GM19238 (cell line): ENCODE data around the gene GNPNAT1.

Source experiments
- DNase-seq: peaks from one replicate; pipeline ENCODE4 v3.0.0; 2011; ENCODE audit warnings: low spot score; ENCODE audit not compliant: insufficient read length

GNPNAT1 gene

DNA sequence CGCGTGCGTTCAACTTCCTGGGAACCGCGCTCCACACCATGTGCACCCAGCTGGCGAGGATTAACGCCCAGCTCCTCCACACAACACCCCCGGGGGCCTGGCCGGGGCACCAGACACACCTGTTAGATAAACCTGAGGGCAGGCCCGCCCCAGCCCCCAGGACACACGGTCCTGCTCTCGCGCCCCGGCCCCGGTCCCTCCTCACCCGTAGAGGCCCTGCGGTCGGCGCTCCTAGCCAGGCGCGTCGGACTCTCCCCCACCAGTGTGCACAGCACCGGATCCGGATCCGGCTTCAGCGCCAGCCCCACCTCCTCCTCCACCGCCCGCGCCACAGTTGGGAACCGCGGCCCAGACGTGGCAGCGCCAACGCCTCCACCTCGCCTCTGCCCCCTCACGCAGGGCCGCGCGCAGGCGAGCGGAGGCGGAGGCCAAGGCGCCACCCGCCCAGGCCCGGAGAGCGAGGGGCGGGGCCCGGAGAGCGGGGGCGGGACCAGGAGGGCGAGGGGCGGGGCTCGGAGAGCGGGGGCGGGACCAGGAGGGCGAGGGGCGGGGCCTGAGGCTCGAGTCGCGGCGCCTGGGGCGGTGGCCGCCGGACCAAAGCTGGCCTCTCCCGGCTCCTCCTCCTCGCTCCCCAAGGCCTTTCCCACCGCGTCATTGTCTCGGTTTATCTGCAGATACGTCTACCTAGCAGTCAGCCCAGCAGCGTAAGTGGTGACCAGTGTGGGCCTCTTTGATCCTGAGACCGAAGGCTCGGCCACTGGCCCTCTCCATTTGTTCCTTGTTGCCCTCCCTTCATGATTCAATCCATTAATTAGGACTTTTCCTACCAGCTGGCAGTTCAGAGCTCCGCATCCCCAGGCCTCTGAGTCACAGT is at the start of gene GNPNAT1:
GNPNAT1 (minus strand) TSS at position 385 of the 874 bp plus-strand sequence. CDS start 6,957 bp downstream, outside the sequence.
- peak; percentile 83 for DNase-seq

DNA sequence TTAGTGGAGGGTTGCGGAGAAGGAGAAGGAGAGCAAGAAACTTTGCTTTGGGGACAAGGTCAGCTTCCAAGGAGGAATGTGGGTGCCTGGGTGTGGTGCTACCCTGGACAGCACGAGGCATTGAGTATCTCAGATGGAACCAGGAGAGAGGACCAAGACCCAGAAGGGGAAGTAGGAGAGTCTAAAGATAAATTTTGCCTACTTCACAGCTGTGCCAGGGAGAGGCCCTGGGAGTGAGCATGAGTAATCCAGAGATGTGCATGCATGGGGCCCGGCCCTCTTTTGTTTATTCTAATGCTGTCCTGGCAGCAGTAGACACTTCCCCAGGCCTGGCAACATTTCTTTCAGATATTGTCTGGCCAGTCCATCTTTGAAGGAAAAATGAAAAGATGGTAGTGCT is 49.5 kb upstream of the GNPNAT1 start:
- no peak for DNase-seq

DNA sequence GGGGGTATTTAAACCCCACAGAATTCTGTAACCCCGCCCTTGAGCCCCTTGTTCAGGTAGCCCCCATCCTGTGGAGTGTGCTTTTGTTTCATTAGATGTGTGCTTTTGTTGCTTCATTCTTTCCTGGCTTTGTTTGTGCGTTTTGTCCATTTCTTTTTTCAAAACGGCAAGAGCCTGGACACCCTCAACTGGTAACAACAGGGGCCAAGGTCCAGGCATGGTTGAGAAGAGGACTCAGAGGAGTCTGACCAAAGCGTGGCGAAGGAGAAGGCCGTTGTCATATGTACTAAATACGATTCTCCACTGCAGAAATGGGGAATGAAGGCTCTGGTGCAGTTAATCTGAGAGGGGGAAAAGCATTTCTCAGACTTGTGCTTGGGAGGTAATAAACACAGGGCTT is 46.0 kb upstream of the GNPNAT1 start:
- DNase-seq, result no peak

DNA sequence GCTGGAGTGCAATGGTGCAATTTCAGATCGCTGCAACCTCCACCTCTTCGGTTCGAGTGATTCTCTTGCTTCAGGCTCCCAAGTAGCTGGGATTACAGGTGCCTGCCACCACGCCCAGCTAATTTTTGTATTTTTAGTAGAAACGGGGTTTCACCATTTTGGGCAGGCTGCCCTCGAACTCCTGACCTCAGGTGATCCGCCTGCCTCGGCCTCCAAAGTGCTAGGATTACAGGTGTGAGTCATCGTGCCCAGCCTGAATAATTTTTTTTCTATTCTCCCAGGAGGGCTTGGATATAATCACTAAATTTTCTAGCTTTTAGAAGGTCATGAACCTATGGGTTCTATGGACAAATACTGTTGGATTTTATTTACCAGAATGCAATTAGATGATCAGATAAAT is 44.7 kb upstream of the GNPNAT1 start:
- DNase-seq, result no peak

DNA sequence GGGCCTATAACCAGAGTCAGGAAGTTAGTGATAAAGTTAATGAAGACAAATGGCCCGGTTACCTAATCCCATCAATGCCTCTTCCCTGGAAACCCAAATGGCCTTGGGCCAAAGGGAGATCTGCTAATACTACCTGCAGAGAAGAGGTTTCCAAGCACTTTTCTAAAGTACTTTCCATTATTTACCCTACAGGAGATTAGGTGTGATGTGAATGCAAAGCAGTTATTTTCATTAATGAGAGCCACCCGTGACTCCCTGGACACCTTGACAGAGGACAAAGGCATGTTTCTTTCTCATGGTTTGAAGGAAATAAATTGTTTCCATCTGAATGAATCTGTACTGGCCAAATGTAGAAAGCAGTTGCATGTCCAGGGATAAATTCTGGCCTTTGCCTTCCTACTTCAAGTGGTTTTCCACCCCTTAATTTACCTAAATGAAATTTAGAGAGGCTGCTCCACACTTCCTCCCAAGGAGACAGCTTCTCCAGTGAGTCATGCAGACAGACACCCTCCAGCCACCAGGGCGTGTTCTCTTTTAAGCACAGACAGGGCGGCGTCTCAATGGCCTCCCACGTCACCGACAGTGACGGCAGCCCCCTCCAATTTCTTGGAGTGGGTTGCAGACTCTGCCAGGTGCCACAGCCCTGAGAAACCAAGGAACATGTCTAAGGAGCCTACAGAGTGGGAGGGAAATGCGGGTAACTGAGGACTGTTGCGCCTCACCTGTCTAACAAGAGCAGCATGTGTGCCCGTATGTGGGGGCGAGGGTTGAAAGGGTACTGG is 43.9 kb upstream of the GNPNAT1 start:
- DNase-seq, result no peak

DNA sequence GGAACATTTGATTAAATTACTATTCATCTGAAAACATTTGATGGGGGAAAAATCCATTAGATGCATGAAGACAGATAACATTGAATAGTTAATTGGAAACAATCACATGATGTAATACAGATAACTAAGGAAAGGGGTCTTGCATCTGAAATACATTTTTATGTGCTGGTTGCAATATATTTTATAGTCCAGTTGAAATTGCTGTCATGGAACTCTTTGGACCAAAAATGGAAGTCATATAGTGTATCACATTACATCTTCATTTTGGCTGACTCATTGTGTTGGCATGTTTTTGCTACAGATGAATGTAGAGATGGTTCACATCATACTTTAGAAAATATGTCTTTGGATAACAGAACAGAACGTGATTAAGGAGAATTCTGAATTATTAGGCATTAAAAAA is 43.0 kb upstream of the GNPNAT1 start:
- no peak for DNase-seq

DNA sequence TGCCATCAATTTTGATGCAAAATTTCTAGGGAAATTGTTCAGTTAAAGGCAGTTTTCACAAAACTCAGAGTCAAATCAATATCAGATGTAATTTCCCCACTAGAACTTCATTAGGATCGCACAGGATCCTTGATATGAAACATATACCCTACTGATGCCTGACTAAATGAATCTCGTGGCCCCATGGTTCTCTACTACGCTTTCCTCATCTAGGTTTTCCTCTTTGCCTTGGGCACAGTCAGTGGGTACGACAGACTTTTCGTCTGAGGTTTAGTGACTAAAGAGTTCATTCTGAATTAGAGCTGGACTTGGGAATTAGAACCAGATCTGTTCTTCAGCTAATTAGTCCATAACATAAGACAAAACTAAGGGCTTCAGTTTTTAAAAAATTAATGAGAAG is 42.5 kb upstream of the GNPNAT1 start:
- no peak for DNase-seq

DNA sequence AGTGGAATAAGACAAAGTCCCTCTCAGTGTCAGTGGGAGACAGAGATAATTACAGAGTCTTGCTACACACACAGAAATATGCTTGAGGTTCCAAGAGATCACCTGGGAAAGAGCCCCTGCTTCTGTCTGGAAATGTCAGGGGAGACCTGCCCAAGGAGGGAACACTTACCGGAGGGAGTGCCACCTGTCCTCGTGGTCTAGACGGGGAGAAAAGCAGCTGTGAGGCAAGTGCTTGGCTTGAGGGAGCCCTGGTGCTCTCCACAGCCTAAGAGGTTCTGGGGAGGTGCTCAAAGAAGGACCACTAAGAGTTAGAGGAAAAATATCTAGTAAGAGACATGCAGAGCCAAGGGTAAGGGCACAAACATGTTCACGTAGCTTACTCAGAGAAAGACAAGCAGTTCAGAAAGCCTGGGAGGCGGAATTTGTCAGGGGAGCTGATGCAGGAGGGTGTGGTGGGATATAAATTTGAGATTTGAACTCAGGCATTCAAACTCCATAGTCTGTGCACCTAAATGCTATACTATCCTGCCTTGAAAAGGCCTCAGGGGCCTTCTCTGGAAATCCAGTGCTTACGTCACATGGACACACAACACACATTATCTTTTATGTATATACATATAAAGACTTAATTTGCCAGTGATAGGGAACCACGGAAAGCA is 38.2 kb upstream of the GNPNAT1 start:
- DNase-seq, result no peak

DNA sequence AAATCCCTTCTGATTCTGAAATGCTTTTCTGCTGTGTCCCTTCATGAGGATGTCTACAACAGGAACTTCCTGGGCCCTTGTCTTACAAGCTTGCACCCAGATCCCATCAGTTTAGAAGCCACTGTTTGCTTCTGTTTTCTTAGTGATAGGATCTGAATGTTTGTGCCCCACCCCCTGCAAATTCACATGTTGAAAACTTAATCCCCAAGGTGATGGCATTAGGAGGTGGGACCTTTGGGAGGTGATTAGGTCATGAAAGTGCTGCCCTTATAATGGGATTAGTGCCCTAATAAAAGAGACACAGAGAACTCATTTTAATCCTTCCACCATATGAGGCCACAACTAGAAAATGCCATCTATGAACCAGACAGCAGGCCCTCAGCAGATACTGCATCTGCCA is 36.0 kb upstream of the GNPNAT1 start:
- no peak for DNase-seq

DNA sequence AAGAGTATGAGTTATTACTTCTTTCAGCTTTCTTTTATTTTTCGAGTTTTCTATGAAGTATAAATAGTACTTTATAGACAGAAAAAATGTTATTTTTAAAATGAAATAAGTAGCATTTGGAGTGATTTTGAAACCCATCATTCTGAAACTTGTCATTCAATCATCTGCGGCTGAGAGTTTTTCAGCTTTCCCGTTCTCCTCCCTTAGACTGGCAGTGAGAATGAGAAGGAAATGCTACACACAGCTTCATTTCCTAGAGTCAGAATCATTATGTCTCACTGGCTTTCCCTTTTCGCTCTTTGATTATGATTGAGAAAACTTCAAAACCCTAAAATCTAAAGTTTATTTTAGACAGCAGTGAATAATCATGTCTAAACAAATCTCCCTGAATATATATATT is 33.7 kb upstream of the GNPNAT1 start:
- no peak for DNase-seq

DNA sequence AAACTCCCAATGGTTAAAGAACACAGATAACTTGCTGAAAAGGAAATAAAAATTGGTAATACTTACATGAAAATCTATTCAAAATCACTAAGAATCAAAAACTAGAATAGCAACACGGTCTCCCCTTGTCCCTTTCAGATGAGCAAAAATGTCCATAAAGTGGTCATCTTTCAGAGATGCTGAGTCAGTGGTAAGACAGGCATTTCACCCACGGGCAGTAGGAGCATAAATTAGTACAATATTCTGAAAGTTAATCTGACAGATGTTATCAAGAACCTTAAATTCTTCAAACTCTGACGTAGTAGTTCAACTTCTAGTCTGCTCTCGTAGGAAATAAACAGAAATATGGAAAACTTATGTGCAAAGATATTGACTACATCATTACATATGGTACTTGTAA is 33.1 kb upstream of the GNPNAT1 start:
- DNase-seq, result no peak

DNA sequence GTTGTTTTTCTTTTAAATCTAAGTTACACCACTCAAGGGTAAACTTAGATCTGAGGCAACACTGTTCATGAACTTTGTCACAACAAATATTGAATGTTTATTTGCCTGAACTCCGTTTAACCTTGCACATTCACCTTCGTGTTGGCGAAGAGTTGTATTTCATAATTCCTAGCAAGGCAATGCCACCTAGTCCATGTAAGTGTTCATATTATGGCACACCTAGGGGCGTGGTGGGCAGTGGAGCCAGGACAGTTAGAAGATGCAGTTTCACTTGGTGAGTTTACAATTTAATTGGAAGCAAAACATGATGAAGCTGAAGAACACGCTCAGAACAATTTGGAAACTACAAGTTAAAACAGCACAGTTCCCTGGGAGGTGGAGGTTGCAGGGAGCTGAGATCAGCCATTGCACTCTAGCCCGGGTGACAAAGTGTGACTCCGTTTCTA is 30.4 kb upstream of the GNPNAT1 start:
- no peak for DNase-seq

DNA sequence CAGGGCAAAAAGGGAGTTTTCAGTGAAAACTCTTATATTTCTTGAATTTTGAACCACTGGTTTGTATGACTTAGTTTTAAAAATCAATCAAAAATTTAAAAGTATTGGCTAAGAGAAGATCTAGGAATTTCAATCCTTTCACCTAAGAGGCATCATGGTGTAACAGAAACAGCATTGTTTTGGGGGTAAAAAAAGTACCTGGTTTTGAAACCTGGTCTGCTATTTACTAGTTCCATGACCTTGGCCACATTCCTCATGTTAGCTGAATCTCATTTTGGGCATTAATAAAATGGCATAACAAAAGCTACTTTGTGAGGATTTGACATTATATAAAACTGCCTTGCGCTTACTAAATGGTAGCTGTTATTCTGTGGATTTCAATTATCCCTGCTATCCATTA is 16.7 kb upstream of the GNPNAT1 start:
- no peak for DNase-seq

DNA sequence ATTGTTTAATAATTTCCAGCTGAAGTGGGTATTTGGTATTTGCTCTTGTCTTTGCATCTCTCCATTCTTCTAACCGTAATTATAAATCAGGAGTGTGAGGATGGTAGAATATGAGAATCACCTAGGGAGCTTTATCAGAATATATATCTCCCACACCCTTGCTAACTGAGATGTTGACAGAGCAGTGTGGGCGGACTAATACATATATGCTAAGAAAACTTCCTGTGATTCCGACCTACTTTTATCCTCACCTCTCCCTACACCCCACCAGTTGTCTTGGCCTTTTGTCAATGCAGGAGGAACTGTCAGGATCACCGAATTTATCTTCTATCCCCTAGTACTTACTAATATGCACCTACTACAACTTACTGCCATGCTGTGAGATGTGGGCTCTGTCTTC is 14.7 kb upstream of the GNPNAT1 start:
- DNase-seq, result no peak

DNA sequence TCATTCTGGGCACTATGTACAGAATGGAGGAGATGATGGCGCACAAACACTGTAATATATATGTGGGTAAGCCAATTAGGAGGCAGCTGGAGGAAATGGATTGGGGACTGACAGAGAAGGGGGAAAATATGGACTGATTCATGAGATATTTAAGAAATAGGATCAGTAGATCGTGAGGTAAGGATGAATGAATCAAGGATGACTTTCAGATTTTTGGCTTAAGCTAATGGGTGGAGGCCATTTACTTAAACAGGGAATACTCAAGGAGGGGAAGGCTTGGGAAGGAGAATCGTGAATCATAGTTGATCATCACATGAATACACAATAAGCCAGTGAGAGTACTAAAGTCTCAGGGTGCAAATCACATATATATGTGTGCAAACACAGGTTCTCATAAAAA is 11.2 kb upstream of the GNPNAT1 start:
- DNase-seq, result no peak

DNA sequence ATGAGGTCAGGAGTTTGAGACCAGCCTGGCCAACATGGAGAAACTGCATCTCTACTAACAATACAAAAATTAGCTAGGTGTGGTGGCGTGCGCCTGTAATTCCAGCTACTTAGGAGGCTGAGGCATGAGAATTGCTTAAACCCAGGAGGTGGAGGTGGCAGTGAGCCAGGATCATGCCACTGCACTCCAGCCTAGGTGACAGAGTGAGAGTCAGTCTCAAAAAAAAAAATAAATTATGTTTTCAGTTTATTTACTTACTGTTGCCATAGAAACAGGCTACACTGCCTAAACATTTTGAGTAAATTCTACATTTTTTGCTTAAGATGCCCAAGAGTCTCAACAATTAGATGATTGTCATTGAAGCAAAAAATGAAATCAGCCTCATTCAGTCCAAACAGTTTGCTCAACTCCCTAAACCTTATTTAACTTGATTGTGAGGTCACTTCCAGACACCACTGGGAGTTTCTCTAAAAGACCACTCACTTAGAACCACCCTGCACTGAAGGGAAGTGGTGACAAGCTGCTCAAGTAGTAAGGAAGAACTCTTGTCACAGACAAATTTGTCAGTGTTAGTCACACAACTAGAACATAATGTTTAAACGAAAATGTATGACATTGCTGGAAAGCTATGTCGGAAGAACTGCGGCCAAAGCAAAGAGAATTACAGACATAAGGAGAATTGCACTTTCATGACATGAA is 9.8 kb upstream of the GNPNAT1 start:
- no peak for DNase-seq

DNA sequence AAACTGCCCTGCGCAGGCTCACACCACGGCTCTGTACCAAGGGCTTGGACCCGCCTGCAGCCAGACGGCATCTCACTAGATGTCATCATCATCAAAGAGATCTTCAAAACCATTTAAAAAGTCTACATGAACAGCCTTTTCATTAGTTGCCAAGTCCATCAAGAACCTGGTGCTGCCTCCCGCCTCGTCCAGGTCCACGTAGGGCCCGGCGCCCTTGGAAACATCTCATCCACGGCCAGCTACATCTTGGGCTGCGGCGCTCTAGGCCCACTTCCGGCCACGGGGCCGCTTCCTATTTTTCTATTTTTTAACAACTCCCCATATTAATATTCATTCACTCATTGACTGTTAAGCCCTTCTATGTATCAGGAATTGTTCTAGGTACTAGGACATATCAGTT is 7.4 kb upstream of the GNPNAT1 start:
- DNase-seq, result no peak

DNA sequence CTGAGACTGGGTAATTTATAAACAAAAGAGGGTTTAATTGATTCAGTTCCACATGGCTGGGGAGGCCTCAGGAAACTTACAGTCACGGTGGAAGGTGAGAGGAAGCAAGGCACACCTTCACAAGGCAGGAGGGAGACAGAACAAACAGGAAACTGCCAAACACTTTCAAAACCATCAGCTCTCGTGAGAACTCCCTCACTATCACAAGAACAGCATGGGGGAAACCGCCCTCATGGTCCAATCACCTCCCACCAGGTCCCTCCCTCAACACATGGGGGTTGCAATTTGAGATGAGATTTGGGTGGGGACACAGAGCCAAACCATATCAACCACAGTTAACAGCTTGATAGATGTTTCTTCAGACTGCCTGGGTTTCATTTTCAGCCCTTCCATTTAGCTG is 6.2 kb upstream of the GNPNAT1 start:
- no peak for DNase-seq

DNA sequence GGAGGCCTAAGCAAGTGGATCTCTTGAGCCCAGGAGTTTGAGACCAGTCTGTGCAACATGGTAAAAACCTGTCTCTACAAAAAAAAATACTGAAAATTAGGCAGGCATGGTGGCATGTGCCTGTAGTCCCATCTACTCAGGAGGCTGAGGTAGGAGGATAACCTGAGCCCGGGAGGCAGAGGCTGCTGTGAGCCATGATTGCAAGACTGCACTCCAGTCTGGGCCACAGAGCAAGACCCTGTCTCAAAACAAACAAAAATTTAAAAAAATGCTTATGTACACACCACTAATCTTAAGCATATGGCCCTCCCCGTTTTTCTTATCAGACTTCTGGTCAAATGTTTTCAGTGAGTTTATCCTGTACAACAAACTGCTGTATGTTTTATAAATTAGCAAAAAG is 1.7 kb upstream of the GNPNAT1 start:
- DNase-seq, result no peak

DNA sequence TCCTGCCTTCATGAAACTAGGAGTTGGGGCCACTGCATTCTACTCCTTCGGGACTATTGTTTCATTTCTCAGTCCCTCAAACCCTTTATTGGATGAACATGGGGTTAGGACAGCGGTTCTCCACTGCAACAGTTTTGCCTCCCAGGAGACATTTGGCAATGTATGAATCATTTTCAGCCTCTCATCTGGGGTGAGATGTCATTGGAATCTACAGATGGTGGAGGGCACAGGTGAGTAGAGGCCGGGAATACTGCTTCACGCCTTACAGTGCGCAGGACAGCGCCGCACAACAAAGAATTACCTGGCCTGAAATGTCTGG is 649 bp upstream of the GNPNAT1 start:
- DNase-seq, result no peak

DNA sequence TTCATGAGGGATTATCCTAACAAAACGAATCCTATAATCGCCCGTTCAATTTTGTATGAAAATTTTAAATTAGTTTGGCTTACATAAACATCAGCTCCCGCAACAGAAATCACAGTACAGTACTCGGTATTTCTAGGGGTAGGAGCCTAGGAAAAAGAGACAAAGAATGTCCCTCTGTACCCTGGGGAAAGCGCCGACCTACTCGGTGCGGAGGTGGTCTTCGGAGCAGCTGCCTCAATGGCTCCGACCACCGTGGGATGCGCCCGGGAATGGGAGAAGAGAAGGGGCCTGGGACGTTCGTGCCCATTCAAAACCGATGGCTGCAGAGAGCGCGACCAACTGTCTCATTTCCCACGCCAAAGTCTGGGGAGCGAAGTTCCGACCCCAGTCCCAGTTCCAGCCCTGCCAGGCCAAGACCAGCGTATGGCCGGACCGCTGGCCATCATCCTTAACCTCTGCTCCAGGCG is 618 bp downstream of the GNPNAT1 start:
- DNase-seq, result peak; percentile 5
